Mammary epithelial cell (primary cell): ENCODE data around the gene JAG1.
"Not testable (repeated sequence)": the region's sequence is repeated elsewhere in the genome, so short reads cannot be mapped to it uniquely, and the experiment has no call there.

ENCODE experiments used
- EZH2 ChIP-seq: IDR thresholded peaks from 2 replicates; pipeline ENCODE4 v1.6.1; 2012; ENCODE audit warnings: low read length, inconsistent platforms, borderline replicate concordance
- TF ChIP-seq, protein P1 (sequence below), 2 donors: IDR thresholded peaks in 1 of 2; conservative IDR thresholded peaks in 1 of 2; 2 replicates each; pipeline ENCODE4 v1.5.1; 2011 to 2012; ENCODE audit warnings: inconsistent platforms in 2 of 2, low read length in 2 of 2, mild to moderate bottlenecking in 2 of 2, control low read depth in 1 of 2, low read depth in 1 of 2; ENCODE audit not compliant: insufficient read depth in 1 of 2; ENCODE audit errors: extremely low read depth in 1 of 2

DNA sequence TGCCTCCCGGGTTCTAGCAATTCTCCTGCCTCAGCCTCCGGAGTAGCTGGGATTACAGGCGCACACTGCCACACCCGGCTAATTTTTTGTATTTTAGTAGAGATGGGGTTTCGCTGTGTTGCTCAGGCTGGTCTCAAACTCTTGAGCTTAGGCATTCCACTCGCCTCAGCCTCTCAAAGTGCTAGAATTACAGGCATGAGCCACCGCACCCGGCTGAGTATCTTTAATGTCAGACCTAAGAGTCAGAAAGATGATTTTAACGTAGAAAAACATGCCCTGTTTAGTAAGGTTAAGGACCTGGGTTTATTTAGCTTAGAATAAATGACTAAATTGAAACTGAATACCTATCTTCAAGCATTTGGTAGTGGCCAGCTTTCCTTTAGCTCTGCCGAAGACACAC, 83.4 kb downstream of the JAG1 start:
- TF ChIP-seq EZH2: not testable (repeated sequence)
- TF ChIP-seq, protein P1, sequence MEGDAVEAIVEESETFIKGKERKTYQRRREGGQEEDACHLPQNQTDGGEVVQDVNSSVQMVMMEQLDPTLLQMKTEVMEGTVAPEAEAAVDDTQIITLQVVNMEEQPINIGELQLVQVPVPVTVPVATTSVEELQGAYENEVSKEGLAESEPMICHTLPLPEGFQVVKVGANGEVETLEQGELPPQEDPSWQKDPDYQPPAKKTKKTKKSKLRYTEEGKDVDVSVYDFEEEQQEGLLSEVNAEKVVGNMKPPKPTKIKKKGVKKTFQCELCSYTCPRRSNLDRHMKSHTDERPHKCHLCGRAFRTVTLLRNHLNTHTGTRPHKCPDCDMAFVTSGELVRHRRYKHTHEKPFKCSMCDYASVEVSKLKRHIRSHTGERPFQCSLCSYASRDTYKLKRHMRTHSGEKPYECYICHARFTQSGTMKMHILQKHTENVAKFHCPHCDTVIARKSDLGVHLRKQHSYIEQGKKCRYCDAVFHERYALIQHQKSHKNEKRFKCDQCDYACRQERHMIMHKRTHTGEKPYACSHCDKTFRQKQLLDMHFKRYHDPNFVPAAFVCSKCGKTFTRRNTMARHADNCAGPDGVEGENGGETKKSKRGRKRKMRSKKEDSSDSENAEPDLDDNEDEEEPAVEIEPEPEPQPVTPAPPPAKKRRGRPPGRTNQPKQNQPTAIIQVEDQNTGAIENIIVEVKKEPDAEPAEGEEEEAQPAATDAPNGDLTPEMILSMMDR (conservative IDR thresholded peaks at IDR 0.05 in 1 of 2, IDR thresholded peaks at IDR 0.05 in 1 of 2; ENCODE audit: extremely low read depth in 1 of 2, insufficient read depth in 1 of 2, low read depth in 1 of 2, low read length in 2 of 2): not testable (repeated sequence)
